AG09319 (cell line): ENCODE data around the gene TFAP2B.

Experiments used
- DNase-seq: peaks from one replicate; pipeline ENCODE4 v3.0.0-alpha.2; 2010; ENCODE audit warnings: low read depth; ENCODE audit errors: extremely low read depth
- TF ChIP-seq, protein P1 (sequence below): IDR thresholded peaks from 2 replicates; pipeline ENCODE4 v1.5.1; 2011; ENCODE audit warnings: low read depth, mild to moderate bottlenecking, inconsistent platforms, low read length, moderate library complexity

Gene TFAP2B

DNA sequence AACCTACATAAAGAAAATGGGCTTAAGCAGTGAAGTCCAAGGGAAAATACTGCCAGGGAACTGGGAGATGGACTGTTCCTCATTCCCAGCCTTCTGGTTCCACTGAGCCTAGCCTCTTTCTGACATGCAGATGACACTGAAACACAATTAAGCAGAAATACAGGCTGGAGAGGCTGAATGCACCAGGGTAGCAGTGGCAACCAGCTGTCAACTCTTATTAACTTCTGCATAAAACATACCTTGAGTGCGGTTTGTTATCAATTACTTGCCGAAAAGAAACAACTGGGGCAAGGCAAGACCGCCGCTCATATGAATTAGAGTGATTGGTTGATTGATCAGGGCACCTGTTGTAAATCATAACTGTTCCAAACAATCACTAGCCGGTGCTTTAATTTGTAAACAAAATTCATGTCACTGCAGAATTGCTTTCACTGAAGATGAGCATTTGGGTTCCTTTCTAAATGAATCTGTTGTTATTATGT is 16.3 kb downstream of the TFAP2B start:
- TF ChIP-seq, protein P1, sequence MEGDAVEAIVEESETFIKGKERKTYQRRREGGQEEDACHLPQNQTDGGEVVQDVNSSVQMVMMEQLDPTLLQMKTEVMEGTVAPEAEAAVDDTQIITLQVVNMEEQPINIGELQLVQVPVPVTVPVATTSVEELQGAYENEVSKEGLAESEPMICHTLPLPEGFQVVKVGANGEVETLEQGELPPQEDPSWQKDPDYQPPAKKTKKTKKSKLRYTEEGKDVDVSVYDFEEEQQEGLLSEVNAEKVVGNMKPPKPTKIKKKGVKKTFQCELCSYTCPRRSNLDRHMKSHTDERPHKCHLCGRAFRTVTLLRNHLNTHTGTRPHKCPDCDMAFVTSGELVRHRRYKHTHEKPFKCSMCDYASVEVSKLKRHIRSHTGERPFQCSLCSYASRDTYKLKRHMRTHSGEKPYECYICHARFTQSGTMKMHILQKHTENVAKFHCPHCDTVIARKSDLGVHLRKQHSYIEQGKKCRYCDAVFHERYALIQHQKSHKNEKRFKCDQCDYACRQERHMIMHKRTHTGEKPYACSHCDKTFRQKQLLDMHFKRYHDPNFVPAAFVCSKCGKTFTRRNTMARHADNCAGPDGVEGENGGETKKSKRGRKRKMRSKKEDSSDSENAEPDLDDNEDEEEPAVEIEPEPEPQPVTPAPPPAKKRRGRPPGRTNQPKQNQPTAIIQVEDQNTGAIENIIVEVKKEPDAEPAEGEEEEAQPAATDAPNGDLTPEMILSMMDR, result no peak
- DNase-seq, result no peak

DNA sequence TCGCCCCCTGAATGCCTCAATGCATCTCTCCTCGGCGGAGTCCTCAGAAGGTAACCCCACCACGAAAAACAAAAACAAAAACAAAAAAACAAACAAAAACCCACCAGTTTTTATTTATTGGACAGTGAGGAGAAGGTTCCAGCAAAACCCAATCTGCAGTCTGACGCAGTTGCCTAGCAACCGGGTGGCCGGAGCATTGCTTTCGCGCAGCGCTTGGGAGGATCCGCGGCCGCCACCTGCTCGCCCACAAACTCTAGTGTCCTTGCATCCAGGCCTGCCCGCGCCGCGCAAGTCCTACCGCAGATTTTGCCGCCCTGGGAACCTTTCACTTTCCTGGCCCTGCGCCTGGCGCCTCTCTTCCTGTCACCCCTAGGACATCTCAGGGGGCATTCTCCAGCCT is 17.6 kb downstream of the TFAP2B start:
- TF ChIP-seq, protein P1, result no peak

DNA sequence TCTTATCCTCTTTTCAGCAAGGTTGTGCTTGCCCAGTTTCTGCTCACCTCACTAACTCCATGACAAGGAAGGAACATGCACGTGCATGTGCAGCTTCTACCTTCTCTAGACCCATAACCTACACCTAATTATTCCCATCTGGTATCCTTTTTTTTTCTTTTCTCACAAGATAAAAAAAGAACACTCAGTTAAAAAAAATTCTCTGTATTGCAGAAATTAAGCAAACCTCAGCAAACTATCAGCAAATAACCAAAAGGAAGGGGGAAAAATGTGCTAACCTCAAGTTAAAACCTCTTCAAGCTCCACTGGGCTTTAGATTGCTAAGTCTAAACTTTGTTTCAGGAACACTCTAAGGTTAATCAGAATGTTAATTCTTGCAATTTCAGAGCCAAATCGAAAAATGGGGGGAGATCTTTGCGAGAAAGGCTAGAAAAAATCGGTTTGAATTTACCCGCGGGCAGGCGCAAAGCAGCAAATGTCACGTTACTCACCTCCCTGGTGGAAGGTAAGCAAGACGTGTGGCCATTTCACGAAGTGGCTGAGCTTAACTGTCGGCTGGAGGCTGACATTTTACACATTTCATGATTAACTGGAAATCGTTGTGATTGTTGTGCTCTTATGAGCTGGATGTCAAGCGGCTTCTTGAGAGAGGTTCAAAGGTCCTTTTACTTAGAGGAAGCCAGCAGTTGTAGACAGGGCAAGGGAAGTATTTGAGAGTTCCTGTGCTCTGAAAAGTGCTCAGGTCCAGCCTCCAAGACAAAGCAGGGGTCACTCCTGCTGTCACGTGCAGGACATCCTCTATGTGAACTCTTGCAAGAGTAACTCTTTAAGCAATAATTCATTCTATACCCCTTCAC is 19.1 kb downstream of the TFAP2B start:
- TF ChIP-seq, protein P1, result no peak
- no peak for DNase-seq

More for the DNA sequence above, 17.6 kb downstream of the TFAP2B start:
- DNase-seq, result no peak

- TF ChIP-seq, protein P1, result no peak
- DNase-seq, result no peak
Measured at GRCh38 chr6:50840112-50840810, 21.6 kb downstream of the TFAP2B start.

DNA sequence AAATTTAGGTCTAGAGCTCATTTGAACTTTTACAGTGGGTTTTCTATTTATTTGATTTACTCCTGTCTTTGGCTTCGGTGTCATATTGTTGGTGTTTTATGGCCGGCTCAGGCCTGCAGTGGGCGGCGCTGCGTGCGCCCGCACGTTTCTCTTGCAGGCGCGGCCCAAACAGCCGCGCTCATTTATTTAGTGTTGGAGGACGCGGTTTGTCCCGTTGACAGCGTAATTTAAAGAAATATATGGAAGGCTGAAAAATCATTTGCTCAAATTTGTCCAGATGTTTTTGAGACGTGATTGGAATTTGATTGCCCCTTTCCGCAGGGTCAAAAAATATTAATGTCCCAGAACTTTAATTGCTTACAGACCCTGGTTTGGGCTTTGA is 22.1 kb downstream of the TFAP2B start:
- DNase-seq, result no peak
- TF ChIP-seq, protein P1, result no peak

DNA sequence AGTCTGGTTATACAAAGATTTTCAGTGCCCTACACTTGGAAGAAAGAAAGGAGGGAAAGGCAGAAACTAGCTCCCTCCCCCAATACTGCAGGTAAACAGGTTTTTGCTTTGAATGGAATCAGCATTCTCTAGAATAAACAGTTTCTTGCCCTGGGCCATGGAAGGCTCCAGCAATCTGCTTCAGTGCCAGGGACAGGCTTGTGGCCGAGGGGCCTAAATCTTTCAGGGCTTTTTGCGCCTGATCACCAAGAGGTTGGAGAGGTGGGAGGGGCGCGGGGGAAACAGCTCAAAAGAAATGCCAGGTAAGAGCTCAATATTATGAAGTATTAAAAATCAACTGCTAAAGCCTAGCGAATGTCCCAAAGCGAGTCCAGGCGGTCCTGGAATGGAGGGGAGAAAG is 23.8 kb downstream of the TFAP2B start:
- TF ChIP-seq, protein P1, result no peak
- no peak for DNase-seq

DNA sequence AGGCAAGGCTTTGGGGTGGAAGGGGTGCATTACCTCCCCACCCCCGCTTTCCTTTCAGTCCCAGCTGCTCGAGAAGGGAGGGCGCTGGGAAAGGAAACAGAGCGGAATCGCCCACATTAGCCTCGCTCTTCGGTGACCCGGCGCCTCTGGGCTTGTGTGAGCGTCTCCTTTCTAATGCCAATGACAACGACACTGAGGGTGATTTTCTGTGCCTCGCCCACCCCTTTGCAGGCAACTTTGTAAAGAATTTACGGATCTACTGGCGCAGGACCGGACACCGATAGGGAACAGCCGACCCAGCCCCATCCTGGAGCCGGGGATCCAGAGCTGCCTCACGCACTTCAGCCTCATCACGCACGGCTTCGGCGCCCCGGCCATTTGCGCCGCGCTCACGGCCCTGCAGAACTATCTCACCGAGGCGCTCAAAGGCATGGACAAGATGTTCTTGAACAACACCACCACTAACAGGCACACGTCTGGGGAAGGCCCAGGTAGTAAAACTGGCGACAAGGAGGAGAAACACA is 24.3 kb downstream of the TFAP2B start:
- TF ChIP-seq, protein P1, result no peak
- DNase-seq, result no peak
